Dendritic cell treated with granulocyte-macrophage colony-stimulating factor and Interleukin-4, amounts not matched to agents 40 ng/mL and 50 ng/mL, for 4 days (primary cell): ENCODE data around the gene MANEAL.

Source experiments
- H3K27ac Mint-ChIP-seq: one replicate; pipeline ENCODE4 v1.8.0; 2022; ENCODE audit warnings: mild to moderate bottlenecking, mixed read lengths
- H3K27me3 Mint-ChIP-seq: one replicate; pipeline ENCODE4 v1.8.0; 2022; ENCODE audit warnings: mild to moderate bottlenecking, mixed read lengths
- H3K36me3 Mint-ChIP-seq: one replicate; pipeline ENCODE4 v1.8.0; 2022; ENCODE audit warnings: low read depth, mixed read lengths
- H3K4me1 Mint-ChIP-seq: one replicate; pipeline ENCODE4 v1.8.0; 2022; ENCODE audit warnings: low read depth, mixed read lengths
- H3K4me3 Mint-ChIP-seq: one replicate; pipeline ENCODE4 v1.8.0; 2022; ENCODE audit warnings: mild to moderate bottlenecking, moderate library complexity, mixed read lengths
- H3K9me3 Mint-ChIP-seq: one replicate; pipeline ENCODE4 v1.8.0; 2022; ENCODE audit warnings: mixed read lengths
- intact Hi-C: fragments of 100-400 bp; cut with micrococcal nuclease; formaldehyde crosslinking; loops from one replicate; pipeline ENCODE4 v1.15.0; 2022

The MANEAL gene

DNA sequence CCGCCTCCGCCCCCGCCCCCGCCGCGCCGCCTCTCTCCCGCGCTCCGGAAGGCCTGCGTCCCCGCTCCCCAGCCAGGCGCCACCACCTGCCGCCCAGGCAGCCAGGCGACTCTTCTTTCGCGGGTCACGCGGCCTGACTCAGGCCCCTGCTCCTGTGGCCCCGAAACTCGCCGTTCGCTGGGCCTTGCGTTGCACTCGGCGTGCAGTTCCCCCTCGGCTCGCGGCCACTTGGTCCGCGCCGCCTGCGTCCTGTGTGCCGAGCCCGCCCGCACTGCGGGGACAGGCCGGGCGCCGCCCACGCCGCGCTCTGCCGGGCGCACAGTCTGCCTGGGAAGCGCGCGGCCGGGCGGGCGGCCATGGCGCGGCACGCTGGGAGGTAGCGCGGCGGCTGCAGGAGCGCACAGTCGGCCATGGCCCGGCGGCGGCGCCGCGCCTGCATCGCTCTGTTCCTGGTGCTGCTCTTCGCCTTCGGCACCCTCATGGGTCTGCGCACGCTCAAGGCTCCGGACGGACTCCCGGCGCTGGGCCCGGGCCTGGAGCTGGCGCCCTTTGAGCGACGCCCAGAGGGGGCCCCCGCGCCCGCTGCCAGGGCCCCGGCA, at the start of gene MANEAL:
Gene MANEAL (plus strand): TSS at position 75 of the 599 bp plus-strand sequence. CDS start 336 bp downstream, at position 411.
- intact Hi-C loops: no loop called here
- H3K27ac Mint-ChIP-seq: no peak within 1 kb of the TSS
- peaks cover 59% of the 10 kb centered on the region for H3K27me3 Mint-ChIP-seq
- peak within 1 kb of the TSS; percentile 80 for H3K4me3 Mint-ChIP-seq
- H3K36me3 Mint-ChIP-seq: peaks cover 2% of the 10 kb centered on the region
- H3K4me1 Mint-ChIP-seq: peaks cover 27% of the 10 kb centered on the region
- H3K9me3 Mint-ChIP-seq: no peaks in the 10 kb centered on the region

DNA sequence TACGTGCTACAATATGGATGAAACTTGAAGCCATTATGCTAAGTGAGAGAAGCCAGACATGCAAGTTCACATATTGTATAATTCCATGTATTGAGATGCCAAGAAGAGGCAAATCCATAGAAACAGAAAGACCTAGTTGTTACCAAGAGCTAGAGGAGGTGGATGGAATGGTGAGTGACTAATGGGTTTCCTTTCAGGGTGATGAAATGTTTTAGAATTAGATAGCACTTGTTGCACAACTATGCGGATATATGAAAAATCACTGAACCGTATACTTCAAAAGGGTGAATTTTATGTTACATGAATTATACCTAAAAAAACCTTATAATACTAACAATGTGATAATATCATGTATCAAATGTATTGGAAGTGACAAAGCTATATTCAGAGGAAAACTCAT, 46.8 kb upstream of the MANEAL start:
- Mint-ChIP-seq H3K9me3 (peaks cover 6% of the 10 kb centered on the region), H3K36me3 (no peaks in the 10 kb centered on the region), H3K27ac (no peak overlapping the region), H3K27me3 (peaks cover 44% of the 10 kb centered on the region), H3K4me1 (no peaks in the 10 kb centered on the region), H3K4me3 (no peak overlapping the region)
- intact Hi-C loops: no loop called here

DNA sequence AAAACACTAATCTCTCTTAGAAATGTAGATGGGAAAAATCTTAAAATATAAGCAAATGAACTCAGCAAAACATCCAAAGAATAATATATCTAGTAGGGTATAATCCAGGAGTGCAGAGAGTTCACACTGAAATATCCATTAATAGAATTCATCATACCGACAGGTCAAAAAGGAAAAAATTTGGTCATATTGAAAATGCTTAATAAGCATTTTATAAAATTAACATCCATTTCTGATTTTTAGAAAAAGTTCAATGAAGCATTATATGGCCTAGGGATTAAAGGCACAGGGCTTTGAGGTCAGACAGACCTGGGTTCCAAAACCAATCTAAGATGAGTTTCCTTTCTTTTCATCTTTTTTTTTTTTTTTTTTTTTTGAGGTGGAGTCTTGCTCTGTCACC, 45.1 kb upstream of the MANEAL start:
- H3K36me3 Mint-ChIP-seq: no peaks in the 10 kb centered on the region
- intact Hi-C loops: no loop called here

GRCh38 chr1:37752213-37752582, 41.4 kb upstream of the MANEAL start:
- intact Hi-C loops: no loop called here
- H3K27ac Mint-ChIP-seq: no peak overlapping the region
- no peaks in the 10 kb centered on the region for H3K36me3 Mint-ChIP-seq
- H3K9me3 Mint-ChIP-seq: no peaks in the 10 kb centered on the region
- H3K4me1 Mint-ChIP-seq: no peaks in the 10 kb centered on the region
- H3K27me3 Mint-ChIP-seq: peaks cover 73% of the 10 kb centered on the region
- H3K4me3 Mint-ChIP-seq: peak overlapping the region; percentile 55

More for the DNA sequence above, 45.1 kb upstream of the MANEAL start:
- no peaks in the 10 kb centered on the region for H3K4me1 Mint-ChIP-seq
- no peak overlapping the region for H3K27ac Mint-ChIP-seq
- H3K4me3 Mint-ChIP-seq: no peak overlapping the region
- H3K9me3 Mint-ChIP-seq: peaks cover 6% of the 10 kb centered on the region
- peaks cover 54% of the 10 kb centered on the region for H3K27me3 Mint-ChIP-seq

DNA sequence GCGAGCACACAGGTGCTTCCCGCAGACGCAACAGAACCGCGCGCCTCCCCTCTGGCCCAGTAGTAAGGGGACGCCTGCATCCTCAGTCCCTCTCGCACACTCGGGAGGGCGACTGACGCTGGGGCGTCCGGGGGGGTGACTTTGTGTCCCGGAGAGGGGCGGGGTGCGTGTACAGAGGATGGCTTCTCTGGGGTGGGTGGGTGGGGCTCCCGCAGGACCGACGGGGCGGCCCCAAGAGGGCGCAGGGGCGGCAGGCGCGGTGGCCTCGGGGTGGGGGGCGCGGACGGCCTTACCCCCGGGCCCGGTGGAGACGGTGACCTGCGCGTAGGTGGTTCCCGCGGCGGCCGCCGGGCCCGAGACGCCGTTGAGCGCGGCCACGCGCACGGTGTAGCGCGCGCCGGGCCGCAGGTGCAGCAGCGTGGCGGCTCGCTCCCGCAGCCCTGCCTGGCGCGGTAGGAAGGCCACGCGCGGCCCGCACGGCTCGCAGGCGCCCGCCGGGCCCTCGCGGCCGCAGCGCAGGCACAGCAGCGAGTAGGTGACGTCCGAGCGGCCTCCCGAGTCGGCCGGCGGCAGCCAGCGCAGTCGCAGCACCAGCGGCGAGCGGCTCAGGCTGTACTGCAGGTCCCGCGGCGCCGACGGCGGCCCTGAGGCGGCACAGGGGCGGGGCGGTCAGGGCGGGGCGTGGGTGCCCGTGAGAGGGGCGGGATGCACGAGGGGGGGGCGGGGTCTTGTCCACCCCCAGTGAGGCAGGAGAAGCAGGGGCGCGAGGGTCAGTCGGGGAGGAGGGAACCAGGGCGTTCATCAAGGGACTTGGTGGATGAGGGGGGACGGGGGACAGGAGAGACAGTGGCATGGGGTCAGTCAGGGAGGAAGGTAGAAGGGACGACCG, 40.8 kb upstream of the MANEAL start:
- peak overlapping the region; percentile 55 for H3K4me3 Mint-ChIP-seq
- H3K27ac Mint-ChIP-seq: no peak overlapping the region
- no peaks in the 10 kb centered on the region for H3K9me3 Mint-ChIP-seq
- peaks cover 69% of the 10 kb centered on the region for H3K27me3 Mint-ChIP-seq
- H3K4me1 Mint-ChIP-seq: no peaks in the 10 kb centered on the region
- intact Hi-C loops: no loop called here
- H3K36me3 Mint-ChIP-seq: no peaks in the 10 kb centered on the region

DNA sequence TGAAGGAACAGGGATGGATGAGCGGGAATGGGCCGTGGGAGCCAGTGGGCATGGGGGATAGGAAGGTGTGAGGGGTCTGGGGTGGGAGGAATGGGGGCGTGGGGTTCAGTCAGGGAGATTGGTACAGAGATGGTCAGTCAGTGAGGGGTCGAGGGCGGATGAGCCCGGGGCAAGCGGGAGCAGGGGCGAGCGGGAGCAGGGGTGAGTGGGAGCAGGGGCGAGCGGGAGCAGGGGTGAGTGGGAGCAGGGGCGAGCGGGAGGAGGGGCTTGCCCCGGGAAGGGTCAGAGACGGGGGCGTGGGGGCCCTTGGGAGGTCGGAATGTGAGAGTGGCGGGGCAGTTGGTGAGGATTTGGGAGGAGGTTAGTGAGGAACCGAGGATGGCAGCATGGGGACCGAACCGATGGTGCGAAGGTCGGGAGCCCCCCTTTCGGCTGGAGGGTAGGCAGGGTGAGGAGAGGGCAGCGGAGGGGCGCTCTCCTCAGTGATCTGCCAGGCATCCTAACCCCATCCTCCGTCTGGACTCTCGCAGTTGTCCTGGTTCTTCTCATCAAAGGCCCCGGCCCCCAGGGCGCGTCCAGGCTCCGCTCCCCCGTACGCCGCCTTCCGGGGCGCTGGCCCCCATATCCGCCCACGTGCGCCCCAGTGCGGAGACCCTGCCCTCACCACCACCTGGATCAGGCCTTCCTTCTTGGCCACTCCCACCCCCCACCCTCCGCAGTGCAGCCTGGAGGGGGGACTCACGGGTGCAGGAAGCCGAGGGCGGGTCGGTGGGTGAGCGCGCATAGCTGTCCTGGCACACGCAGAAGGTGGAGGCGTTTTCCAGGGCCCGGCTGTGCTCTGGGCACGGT, 40.0 kb upstream of the MANEAL start:
- H3K9me3 Mint-ChIP-seq: no peaks in the 10 kb centered on the region
- intact Hi-C loops: no loop called here
- no peaks in the 10 kb centered on the region for H3K36me3 Mint-ChIP-seq
- H3K27ac Mint-ChIP-seq: no peak overlapping the region
- no peaks in the 10 kb centered on the region for H3K4me1 Mint-ChIP-seq
- peaks cover 65% of the 10 kb centered on the region for H3K27me3 Mint-ChIP-seq
- H3K4me3 Mint-ChIP-seq: peak overlapping the region; percentile 11

DNA sequence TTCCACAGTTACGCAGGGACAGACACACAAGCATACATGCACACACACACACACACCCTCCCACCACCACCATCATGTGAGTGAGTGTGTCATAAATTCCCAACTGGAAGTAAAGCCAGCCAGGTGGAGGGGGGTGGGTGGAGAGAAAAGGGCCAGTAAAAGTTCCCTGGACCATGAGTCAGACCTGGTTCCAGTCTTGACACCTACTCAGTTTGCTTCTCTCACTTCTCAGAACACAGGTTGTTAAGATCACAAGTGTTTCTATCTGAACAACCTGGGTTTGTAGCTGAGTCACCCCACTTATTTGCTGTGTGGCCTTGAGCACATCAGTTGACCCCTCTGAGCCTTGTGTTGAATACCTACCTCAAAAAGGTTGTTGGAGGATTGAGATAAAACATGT, 38.4 kb upstream of the MANEAL start:
- Mint-ChIP-seq H3K4me3 (no peak overlapping the region), H3K4me1 (no peaks in the 10 kb centered on the region), H3K27me3 (peaks cover 57% of the 10 kb centered on the region), H3K27ac (no peak overlapping the region), H3K9me3 (no peaks in the 10 kb centered on the region), H3K36me3 (no peaks in the 10 kb centered on the region)
- intact Hi-C loops: no loop called here

DNA sequence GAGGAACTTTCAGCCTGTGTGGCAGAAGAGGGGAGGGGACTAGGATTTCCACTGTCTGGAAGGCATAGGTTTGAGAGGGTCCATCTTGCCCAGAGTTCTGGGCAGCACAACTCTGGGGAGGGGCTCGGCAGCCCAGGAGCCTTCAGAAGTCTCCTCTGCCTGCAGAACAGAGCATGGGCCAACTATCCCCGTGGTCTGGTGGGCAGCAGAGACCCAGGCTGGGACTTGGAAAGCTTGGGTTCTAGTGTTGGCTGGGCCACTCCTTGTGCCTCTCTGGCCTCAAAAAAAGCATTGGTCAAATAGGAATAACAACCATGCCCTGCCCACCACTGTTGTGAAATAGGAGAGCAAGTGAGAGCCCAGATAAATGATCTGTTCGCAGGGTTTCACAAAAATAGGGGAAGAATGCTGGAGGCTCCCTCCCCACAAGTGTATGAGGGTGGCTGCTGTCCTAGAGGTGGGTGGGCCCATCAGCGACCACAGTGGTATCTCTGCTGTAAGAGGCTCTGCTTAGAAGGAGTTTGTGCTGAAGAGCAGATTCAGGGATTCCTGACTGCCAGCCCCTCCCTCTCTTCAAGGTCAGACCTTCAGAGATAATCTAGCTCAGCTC, 37.6 kb upstream of the MANEAL start:
- H3K27me3 Mint-ChIP-seq: peaks cover 52% of the 10 kb centered on the region
- no peak overlapping the region for H3K27ac Mint-ChIP-seq
- H3K36me3 Mint-ChIP-seq: no peaks in the 10 kb centered on the region
- no peak overlapping the region for H3K4me3 Mint-ChIP-seq
- no peaks in the 10 kb centered on the region for H3K4me1 Mint-ChIP-seq
- intact Hi-C loops: no loop called here
- no peaks in the 10 kb centered on the region for H3K9me3 Mint-ChIP-seq

DNA sequence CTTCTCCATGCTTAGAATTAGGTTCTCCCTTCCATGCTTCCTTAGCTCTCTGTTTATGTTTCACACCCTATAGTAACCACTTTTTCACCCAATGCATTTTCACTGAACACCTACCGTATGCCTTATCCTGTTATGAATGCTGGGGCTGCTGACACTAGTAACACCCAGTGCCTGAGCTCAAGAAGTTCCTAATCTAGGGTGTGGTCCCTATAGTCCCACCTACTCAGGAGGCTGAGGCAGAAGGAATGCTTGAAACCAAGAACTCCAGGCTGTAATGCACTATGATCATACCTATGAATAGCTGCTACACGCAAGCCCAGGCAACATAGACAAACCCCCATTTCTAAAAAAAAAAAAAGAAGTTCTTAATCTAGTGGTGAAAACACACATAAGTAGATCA, 34.2 kb upstream of the MANEAL start:
- H3K27me3 Mint-ChIP-seq: peaks cover 53% of the 10 kb centered on the region
- peaks cover 3% of the 10 kb centered on the region for H3K4me1 Mint-ChIP-seq
- intact Hi-C loops: no loop called here
- no peaks in the 10 kb centered on the region for H3K9me3 Mint-ChIP-seq
- no peak overlapping the region for H3K4me3 Mint-ChIP-seq
- H3K27ac Mint-ChIP-seq: no peak overlapping the region
- H3K36me3 Mint-ChIP-seq: no peaks in the 10 kb centered on the region

GRCh38 chr1:37761416-37762095, 32.1 kb upstream of the MANEAL start:
- peaks cover 56% of the 10 kb centered on the region for H3K27me3 Mint-ChIP-seq
- peaks cover 16% of the 10 kb centered on the region for H3K4me1 Mint-ChIP-seq
- intact Hi-C loops: no loop called here
- no peaks in the 10 kb centered on the region for H3K36me3 Mint-ChIP-seq
- H3K4me3 Mint-ChIP-seq: no peak overlapping the region
- no peak overlapping the region for H3K27ac Mint-ChIP-seq
- H3K9me3 Mint-ChIP-seq: no peaks in the 10 kb centered on the region

- no peak overlapping the region for H3K27ac Mint-ChIP-seq
- intact Hi-C loops: no loop called here
- no peak overlapping the region for H3K4me3 Mint-ChIP-seq
- peaks cover 16% of the 10 kb centered on the region for H3K4me1 Mint-ChIP-seq
- H3K27me3 Mint-ChIP-seq: peaks cover 61% of the 10 kb centered on the region
- no peaks in the 10 kb centered on the region for H3K36me3 Mint-ChIP-seq
- H3K9me3 Mint-ChIP-seq: no peaks in the 10 kb centered on the region
Observed at GRCh38 chr1:37762516-37762915, 31.1 kb upstream of the MANEAL start.

GRCh38 chr1:37763791-37764413, 29.7 kb upstream of the MANEAL start:
- H3K4me3 Mint-ChIP-seq: no peak overlapping the region
- no peaks in the 10 kb centered on the region for H3K9me3 Mint-ChIP-seq
- H3K4me1 Mint-ChIP-seq: peaks cover 16% of the 10 kb centered on the region
- peaks cover 73% of the 10 kb centered on the region for H3K27me3 Mint-ChIP-seq
- intact Hi-C loops: no loop called here
- no peaks in the 10 kb centered on the region for H3K36me3 Mint-ChIP-seq
- no peak overlapping the region for H3K27ac Mint-ChIP-seq

DNA sequence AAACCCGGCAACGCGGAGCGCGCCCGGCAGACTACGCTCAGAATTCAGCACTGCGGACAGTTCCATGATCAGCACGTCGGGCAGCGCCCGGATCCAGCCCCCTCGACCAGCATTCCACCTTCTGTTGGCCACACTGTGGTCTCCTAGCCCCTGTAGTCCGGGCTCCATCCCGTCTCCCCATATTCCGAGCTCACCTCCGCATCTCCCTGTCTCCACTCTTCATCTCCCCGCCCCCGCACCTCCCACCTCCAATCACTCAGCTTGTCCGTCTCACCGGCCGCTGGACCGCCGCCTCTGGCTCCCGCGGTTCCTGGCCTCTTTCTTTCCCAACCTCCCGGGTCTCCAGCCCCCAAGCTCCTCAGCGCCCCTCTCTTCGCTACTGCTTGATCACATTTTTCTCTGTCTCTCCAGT, 29.2 kb upstream of the MANEAL start:
- no peaks in the 10 kb centered on the region for H3K9me3 Mint-ChIP-seq
- peaks cover 16% of the 10 kb centered on the region for H3K4me1 Mint-ChIP-seq
- H3K27ac Mint-ChIP-seq: no peak overlapping the region
- H3K27me3 Mint-ChIP-seq: peaks cover 78% of the 10 kb centered on the region
- intact Hi-C loops: no loop called here
- no peaks in the 10 kb centered on the region for H3K36me3 Mint-ChIP-seq
- no peak overlapping the region for H3K4me3 Mint-ChIP-seq
